WTC11 (cell line): ENCODE data around the gene TMEM154. TPM values are rescaled to one million over a fixed set of nuclear protein-coding genes. Genes with fewer than 3 reads are reported as not detected.

Source experiments
- ATAC-seq: fragments of 200-7000 bp; cut with Tn5 transposase; 2 replicates; pipeline ENCODE4 v1.10.0; 2021; ENCODE audit warnings: mild to moderate bottlenecking, moderate library complexity
- CTCF ChIA-PET: fragments of 300-600 bp; sonication (Branson Sonifier 250); formaldehyde crosslinking; loops from one replicate; lab custom pipeline; 2021; ENCODE audit warnings: antibody characterized with exemption; lab: Charles Lee
- POLR2A ChIA-PET: fragments of 350-600 bp; sonication (Branson Sonifier 250); formaldehyde crosslinking; loops from one replicate; lab custom pipeline; 2021; ENCODE audit warnings: antibody characterized with exemption; lab: Charles Lee
- DNase-seq: peaks from one replicate; pipeline ENCODE4 v3.0.0; 2021; ENCODE audit warnings: low spot score
- H3K27ac Mint-ChIP-seq: 2 replicates; pipeline ENCODE4 v1.8.0; 2021; ENCODE audit warnings: mixed read lengths
- H3K27me3 Mint-ChIP-seq: 2 replicates; pipeline ENCODE4 v1.8.0; 2021; ENCODE audit warnings: low read depth, mild to moderate bottlenecking, moderate library complexity, mixed read lengths
- H3K36me3 Mint-ChIP-seq: 2 replicates; pipeline ENCODE4 v1.8.0; 2021; ENCODE audit warnings: mixed read lengths
- H3K4me1 Mint-ChIP-seq: 2 replicates; pipeline ENCODE4 v1.8.0; 2022; ENCODE audit warnings: mixed read lengths
- H3K4me3 Mint-ChIP-seq: 2 replicates; pipeline ENCODE4 v1.8.0; 2021; ENCODE audit warnings: mild to moderate bottlenecking, moderate library complexity, mixed read lengths
- H3K9me3 Mint-ChIP-seq: 2 replicates; pipeline ENCODE4 v1.8.0; 2021; ENCODE audit warnings: mixed read lengths
- GRHL2 ChIP-seq: fragments of 250-450 bp; sonication (Bioruptor Pico); IDR thresholded peaks from 2 replicates; pipeline ENCODE4 v1.8.0; 2022; ENCODE audit warnings: mild to moderate bottlenecking, moderate library complexity; ENCODE audit not compliant: insufficient replicate concordance, severe bottlenecking
- JAZF1 ChIP-seq: fragments of 250-450 bp; sonication (Bioruptor Pico); IDR thresholded peaks from 2 replicates; pipeline ENCODE4 v1.9.0; 2021; ENCODE audit warnings: moderate library complexity, mild to moderate bottlenecking, inconsistent platforms
- MXD4 ChIP-seq: fragments of 250-450 bp; sonication (Bioruptor Pico); IDR thresholded peaks from 2 replicates; pipeline ENCODE4 v1.8.0; 2021; ENCODE audit warnings: mild to moderate bottlenecking, moderate library complexity, borderline replicate concordance
- NFE2L1 ChIP-seq: sonication (generic); formaldehyde crosslinking; IDR thresholded peaks from 2 replicates; pipeline ENCODE4 v1.8.1; 2023; ENCODE audit warnings: missing genetic modification reagents
- NR2C2 ChIP-seq: sonication (generic); formaldehyde crosslinking; IDR thresholded peaks from 2 replicates; pipeline ENCODE4 v1.8.0; 2022; ENCODE audit warnings: mild to moderate bottlenecking, missing genetic modification reagents
- NR3C1 ChIP-seq: sonication (generic); formaldehyde crosslinking; conservative IDR thresholded peaks from 2 replicates; pipeline ENCODE4 v1.8.1; 2023; ENCODE audit warnings: low read depth, mild to moderate bottlenecking, missing genetic modification reagents
- SP1 ChIP-seq: sonication (generic); formaldehyde crosslinking; conservative IDR thresholded peaks from 2 replicates; pipeline ENCODE4 v1.8.1; 2022; ENCODE audit warnings: missing genetic modification reagents
- TEAD4 ChIP-seq: sonication (generic); formaldehyde crosslinking; IDR thresholded peaks from 2 replicates; pipeline ENCODE4 v1.8.0; 2022; ENCODE audit warnings: mild to moderate bottlenecking, missing genetic modification reagents
- TP53 ChIP-seq: sonication (generic); formaldehyde crosslinking; IDR thresholded peaks from 2 replicates; pipeline ENCODE4 v1.8.1; 2023; ENCODE audit warnings: mild to moderate bottlenecking, missing genetic modification reagents
- ZNF263 ChIP-seq: sonication (generic); formaldehyde crosslinking; IDR thresholded peaks from 2 replicates; pipeline ENCODE4 v1.8.1; 2022; ENCODE audit warnings: low read depth, mild to moderate bottlenecking, moderate library complexity, missing genetic modification reagents
- ZNF396 ChIP-seq: fragments of 250-450 bp; sonication (Bioruptor Pico); IDR thresholded peaks from 2 replicates; pipeline ENCODE4 v1.8.0; 2021; ENCODE audit warnings: mild to moderate bottlenecking, moderate library complexity, borderline replicate concordance
- ZNF423 ChIP-seq: fragments of 250-450 bp; sonication (Bioruptor Pico); IDR thresholded peaks from 2 replicates; pipeline ENCODE4 v2.1.2; 2022; ENCODE audit warnings: mild to moderate bottlenecking, moderate library complexity
- total RNA-seq: library from RNA; stranded (reverse); gene quantifications from 3 replicates; pipeline ENCODE4 v1.2.3, GENCODE V29; 2021
- TF ChIP-seq, protein P1 (sequence below): sonication (generic); formaldehyde crosslinking; IDR thresholded peaks from 2 replicates; pipeline ENCODE4 v1.8.0; 2022; ENCODE audit warnings: missing genetic modification reagents
- TF ChIP-seq, protein P2 (sequence below): fragments of 250-450 bp; sonication (Bioruptor Pico); IDR thresholded peaks from 2 replicates; pipeline ENCODE4 v1.9.0; 2021; ENCODE audit warnings: moderate library complexity, mild to moderate bottlenecking, inconsistent platforms, borderline replicate concordance
- TF ChIP-seq, protein P3 (sequence below): sonication (generic); formaldehyde crosslinking; IDR thresholded peaks from 2 replicates; pipeline ENCODE4 v1.8.1; 2023; ENCODE audit warnings: mild to moderate bottlenecking, moderate library complexity, missing genetic modification reagents
- TF ChIP-seq, protein P4 (sequence below): sonication (generic); formaldehyde crosslinking; IDR thresholded peaks from 2 replicates; pipeline ENCODE4 v1.8.1; 2023; ENCODE audit warnings: mild to moderate bottlenecking, missing genetic modification reagents, moderate library complexity
- TF ChIP-seq, protein P5 (sequence below): sonication (generic); formaldehyde crosslinking; IDR thresholded peaks from 2 replicates; pipeline ENCODE4 v1.8.1; 2023; ENCODE audit warnings: mild to moderate bottlenecking, missing genetic modification reagents

TMEM154 gene
- total RNA-seq, 1 experiment from 2014 or later = 2.1 TPM

DNA sequence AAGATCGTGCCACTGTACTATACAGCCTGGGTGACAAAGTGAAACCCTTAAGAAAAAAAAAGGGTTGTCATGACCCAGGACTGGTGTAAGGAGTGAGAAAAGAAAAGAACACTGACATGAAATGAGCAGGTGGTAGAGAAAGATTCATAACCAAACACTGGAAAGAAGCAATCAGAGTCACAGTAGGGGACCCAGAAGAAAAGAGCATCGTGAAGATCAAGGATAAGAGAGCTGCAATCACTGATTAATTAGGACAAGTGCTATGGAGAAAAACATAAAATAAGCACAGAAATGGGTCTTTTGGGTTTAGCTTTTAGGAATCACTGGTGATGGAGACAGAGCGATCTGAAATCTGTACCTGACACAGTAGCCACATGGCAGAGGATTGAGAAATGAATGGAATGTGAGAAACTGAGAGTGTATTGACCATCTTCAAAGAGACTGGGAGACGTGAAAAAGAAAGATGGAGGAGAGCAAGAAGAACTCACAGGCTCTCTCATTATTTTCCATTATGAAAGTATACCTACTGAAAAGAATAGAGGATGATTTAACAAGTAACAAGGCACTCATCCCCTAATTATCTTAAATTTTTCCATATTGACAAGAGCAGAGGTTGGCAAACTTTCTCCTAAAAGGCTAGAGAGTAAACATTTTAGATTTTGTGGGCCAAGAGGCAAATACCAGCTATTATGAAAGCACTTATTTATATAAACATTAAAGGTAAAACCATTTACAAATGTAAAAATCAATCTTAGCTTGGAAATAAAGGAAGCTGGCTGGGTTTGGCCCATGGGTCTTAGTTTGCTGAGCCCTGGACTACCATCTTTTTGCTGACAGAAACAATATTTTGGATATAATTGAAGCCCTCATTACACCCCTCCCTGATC, 7.3 kb downstream of the TMEM154 start:
- H3K4me1 Mint-ChIP-seq = peaks cover 29% of the 10 kb centered on the region
- DNase-seq (no peak), ATAC-seq (no peak)
- ChIA-PET POLR2A (no interaction called here), CTCF (interaction anchor here (1.2 to 2.3 kb wide), 2 partner anchors 34 to 171 kb away, joined by 3 to 11 read pairs; no protein-coding TSS in a partner anchor)
- no peak overlapping the region for H3K4me3 Mint-ChIP-seq
- TF ChIP-seq NFE2L1 (CRISPR knock-in tag) (no peak), MXD4 (no peak), JAZF1 (CRISPR knock-in tag) (no peak), TEAD4 (no peak), GRHL2 (CRISPR knock-in tag) (no peak), ZNF396 (no peak), TP53 (no peak), SP1 (CRISPR knock-in tag) (no peak), ZNF423 (no peak), NR3C1 (CRISPR knock-in tag) (no peak), ZNF263 (CRISPR knock-in tag) (no peak), NR2C2 (CRISPR knock-in tag) (no peak)
- TF ChIP-seq, protein P1, sequence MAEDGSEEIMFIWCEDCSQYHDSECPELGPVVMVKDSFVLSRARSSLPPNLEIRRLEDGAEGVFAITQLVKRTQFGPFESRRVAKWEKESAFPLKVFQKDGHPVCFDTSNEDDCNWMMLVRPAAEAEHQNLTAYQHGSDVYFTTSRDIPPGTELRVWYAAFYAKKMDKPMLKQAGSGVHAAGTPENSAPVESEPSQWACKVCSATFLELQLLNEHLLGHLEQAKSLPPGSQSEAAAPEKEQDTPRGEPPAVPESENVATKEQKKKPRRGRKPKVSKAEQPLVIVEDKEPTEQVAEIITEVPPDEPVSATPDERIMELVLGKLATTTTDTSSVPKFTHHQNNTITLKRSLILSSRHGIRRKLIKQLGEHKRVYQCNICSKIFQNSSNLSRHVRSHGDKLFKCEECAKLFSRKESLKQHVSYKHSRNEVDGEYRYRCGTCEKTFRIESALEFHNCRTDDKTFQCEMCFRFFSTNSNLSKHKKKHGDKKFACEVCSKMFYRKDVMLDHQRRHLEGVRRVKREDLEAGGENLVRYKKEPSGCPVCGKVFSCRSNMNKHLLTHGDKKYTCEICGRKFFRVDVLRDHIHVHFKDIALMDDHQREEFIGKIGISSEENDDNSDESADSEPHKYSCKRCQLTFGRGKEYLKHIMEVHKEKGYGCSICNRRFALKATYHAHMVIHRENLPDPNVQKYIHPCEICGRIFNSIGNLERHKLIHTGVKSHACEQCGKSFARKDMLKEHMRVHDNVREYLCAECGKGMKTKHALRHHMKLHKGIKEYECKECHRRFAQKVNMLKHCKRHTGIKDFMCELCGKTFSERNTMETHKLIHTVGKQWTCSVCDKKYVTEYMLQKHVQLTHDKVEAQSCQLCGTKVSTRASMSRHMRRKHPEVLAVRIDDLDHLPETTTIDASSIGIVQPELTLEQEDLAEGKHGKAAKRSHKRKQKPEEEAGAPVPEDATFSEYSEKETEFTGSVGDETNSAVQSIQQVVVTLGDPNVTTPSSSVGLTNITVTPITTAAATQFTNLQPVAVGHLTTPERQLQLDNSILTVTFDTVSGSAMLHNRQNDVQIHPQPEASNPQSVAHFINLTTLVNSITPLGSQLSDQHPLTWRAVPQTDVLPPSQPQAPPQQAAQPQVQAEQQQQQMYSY (CRISPR knock-in tag) = no peak
- TF ChIP-seq, protein P2, sequence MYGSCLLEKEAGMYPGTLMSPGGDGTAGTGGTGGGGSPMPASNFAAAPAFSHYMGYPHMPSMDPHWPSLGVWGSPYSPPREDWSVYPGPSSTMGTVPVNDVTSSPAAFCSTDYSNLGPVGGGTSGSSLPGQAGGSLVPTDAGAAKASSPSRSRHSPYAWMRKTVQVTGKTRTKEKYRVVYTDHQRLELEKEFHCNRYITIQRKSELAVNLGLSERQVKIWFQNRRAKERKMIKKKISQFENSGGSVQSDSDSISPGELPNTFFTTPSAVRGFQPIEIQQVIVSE (CRISPR knock-in tag) = no peak
- TF ChIP-seq, protein P3, sequence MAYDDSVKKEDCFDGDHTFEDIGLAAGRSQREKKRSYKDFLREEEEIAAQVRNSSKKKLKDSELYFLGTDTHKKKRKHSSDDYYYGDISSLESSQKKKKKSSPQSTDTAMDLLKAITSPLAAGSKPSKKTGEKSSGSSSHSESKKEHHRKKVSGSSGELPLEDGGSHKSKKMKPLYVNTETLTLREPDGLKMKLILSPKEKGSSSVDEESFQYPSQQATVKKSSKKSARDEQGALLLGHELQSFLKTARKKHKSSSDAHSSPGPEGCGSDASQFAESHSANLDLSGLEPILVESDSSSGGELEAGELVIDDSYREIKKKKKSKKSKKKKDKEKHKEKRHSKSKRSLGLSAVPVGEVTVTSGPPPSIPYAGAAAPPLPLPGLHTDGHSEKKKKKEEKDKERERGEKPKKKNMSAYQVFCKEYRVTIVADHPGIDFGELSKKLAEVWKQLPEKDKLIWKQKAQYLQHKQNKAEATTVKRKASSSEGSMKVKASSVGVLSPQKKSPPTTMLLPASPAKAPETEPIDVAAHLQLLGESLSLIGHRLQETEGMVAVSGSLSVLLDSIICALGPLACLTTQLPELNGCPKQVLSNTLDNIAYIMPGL (CRISPR knock-in tag) = no peak
- TF ChIP-seq, protein P4, sequence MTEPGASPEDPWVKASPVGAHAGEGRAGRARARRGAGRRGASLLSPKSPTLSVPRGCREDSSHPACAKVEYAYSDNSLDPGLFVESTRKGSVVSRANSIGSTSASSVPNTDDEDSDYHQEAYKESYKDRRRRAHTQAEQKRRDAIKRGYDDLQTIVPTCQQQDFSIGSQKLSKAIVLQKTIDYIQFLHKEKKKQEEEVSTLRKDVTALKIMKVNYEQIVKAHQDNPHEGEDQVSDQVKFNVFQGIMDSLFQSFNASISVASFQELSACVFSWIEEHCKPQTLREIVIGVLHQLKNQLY (CRISPR knock-in tag) = no peak
- TF ChIP-seq, protein P5, sequence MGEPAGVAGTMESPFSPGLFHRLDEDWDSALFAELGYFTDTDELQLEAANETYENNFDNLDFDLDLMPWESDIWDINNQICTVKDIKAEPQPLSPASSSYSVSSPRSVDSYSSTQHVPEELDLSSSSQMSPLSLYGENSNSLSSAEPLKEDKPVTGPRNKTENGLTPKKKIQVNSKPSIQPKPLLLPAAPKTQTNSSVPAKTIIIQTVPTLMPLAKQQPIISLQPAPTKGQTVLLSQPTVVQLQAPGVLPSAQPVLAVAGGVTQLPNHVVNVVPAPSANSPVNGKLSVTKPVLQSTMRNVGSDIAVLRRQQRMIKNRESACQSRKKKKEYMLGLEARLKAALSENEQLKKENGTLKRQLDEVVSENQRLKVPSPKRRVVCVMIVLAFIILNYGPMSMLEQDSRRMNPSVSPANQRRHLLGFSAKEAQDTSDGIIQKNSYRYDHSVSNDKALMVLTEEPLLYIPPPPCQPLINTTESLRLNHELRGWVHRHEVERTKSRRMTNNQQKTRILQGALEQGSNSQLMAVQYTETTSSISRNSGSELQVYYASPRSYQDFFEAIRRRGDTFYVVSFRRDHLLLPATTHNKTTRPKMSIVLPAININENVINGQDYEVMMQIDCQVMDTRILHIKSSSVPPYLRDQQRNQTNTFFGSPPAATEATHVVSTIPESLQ (CRISPR knock-in tag) = no peak
- H3K27me3 Mint-ChIP-seq = no peaks in the 10 kb centered on the region
- H3K9me3 Mint-ChIP-seq = no peaks in the 10 kb centered on the region
- H3K27ac Mint-ChIP-seq = no peak overlapping the region
- H3K36me3 Mint-ChIP-seq = no peaks in the 10 kb centered on the region
